RPMI8226 (cell line): Measurements from ENCODE around the gene SPPL2C.

Experiments used
- DNase-seq: peaks from one replicate; pipeline ENCODE4 v3.0.0-alpha.2; 2015

The SPPL2C gene

GRCh38 chr17:45844695-45845375 lies at the start of gene SPPL2C:
Gene SPPL2C (plus strand): TSS chr17:45844881. CDS start chr17:45844907, 26 bp downstream.
- no peak for DNase-seq

- DNase-seq = no peak
Measured at GRCh38 chr17:45800816-45801215, 43.9 kb upstream of the SPPL2C start.

GRCh38 chr17:45801421-45801820 lies 43.3 kb upstream of the SPPL2C start:
- no peak for DNase-seq

- DNase-seq = no peak
Measured at GRCh38 chr17:45808845-45809244, 35.8 kb upstream of the SPPL2C start.

GRCh38 chr17:45809499-45809898 lies 35.2 kb upstream of the SPPL2C start:
- DNase-seq = no peak

GRCh38 chr17:45812102-45812501 lies 32.6 kb upstream of the SPPL2C start:
- peak; percentile 20 for DNase-seq

- peak; percentile 40 for DNase-seq
Measured at GRCh38 chr17:45813048-45813725, 31.5 kb upstream of the SPPL2C start.

GRCh38 chr17:45814622-45815606 lies 29.8 kb upstream of the SPPL2C start:
- DNase-seq = no peak

- no peak for DNase-seq
Measured at GRCh38 chr17:45815752-45816151, 28.9 kb upstream of the SPPL2C start.

GRCh38 chr17:45818041-45818440 lies 26.6 kb upstream of the SPPL2C start:
- no peak for DNase-seq

GRCh38 chr17:45818699-45819098 lies 26.0 kb upstream of the SPPL2C start:
- DNase-seq = no peak

- no peak for DNase-seq
Measured at GRCh38 chr17:45819632-45820031, 25.0 kb upstream of the SPPL2C start.

- DNase-seq = no peak
Measured at GRCh38 chr17:45820052-45820780, 24.5 kb upstream of the SPPL2C start.

- no peak for DNase-seq
Measured at GRCh38 chr17:45821147-45821546, 23.5 kb upstream of the SPPL2C start.

- no peak for DNase-seq
Measured at GRCh38 chr17:45823598-45823997, 21.1 kb upstream of the SPPL2C start.

GRCh38 chr17:45824475-45824874 lies 20.2 kb upstream of the SPPL2C start:
- DNase-seq = no peak

GRCh38 chr17:45824901-45825492 lies 19.7 kb upstream of the SPPL2C start:
- no peak for DNase-seq

- DNase-seq = no peak
Measured at GRCh38 chr17:45825792-45826191, 18.9 kb upstream of the SPPL2C start.

- no peak for DNase-seq
Measured at GRCh38 chr17:45826919-45827588, 17.6 kb upstream of the SPPL2C start.

GRCh38 chr17:45828171-45828570 lies 16.5 kb upstream of the SPPL2C start:
- no peak for DNase-seq

GRCh38 chr17:45828582-45829133 lies 16.0 kb upstream of the SPPL2C start:
- DNase-seq = no peak
